Upper lobe of left lung (tissue), 4 donors: ENCODE data around the gene KDM6B.
"Not testable (repeated sequence)": the region's sequence is repeated elsewhere in the genome, so short reads cannot be mapped to it uniquely, and the experiment has no call there.

Experiments used
- EP300 ChIP-seq, 4 donors: sonication (generic); formaldehyde crosslinking; IDR thresholded peaks; one replicate each; pipeline ENCODE4 v1.5.1; 2017; ENCODE audit warnings: antibody characterized with exemption in 4 of 4, control low read depth in 2 of 4
- POLR2A ChIP-seq, 4 donors: fragments of 450-650 bp; IDR thresholded peaks; one replicate each; pipeline ENCODE4 v1.5.1; 2016 to 2017; ENCODE audit warnings: antibody characterized with exemption in 4 of 4, mild to moderate bottlenecking in 2 of 4
- TF ChIP-seq, protein P1 (sequence below), 6 experiments: fragments of 450-650 bp in 4 of 6; fragments of 200-600 bp in 2 of 6; sonication (generic) in 2 of 6; IDR thresholded peaks; one replicate each; pipeline ENCODE4 v1.5.1; 2016 to 2019; ENCODE audit warnings: antibody characterized with exemption in 6 of 6

- TF ChIP-seq, protein P1, sequence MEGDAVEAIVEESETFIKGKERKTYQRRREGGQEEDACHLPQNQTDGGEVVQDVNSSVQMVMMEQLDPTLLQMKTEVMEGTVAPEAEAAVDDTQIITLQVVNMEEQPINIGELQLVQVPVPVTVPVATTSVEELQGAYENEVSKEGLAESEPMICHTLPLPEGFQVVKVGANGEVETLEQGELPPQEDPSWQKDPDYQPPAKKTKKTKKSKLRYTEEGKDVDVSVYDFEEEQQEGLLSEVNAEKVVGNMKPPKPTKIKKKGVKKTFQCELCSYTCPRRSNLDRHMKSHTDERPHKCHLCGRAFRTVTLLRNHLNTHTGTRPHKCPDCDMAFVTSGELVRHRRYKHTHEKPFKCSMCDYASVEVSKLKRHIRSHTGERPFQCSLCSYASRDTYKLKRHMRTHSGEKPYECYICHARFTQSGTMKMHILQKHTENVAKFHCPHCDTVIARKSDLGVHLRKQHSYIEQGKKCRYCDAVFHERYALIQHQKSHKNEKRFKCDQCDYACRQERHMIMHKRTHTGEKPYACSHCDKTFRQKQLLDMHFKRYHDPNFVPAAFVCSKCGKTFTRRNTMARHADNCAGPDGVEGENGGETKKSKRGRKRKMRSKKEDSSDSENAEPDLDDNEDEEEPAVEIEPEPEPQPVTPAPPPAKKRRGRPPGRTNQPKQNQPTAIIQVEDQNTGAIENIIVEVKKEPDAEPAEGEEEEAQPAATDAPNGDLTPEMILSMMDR (IDR thresholded peaks at IDR 0.05): not testable (repeated sequence)
- TF ChIP-seq POLR2A, EP300 (IDR thresholded peaks at IDR 0.05): not testable (repeated sequence)
These were observed 24.1 kb upstream of the KDM6B start for GRCh38 chr17:7809791-7810343.
